ENCODE data around the gene NLGN1. TPM values are rescaled to one million over a fixed set of nuclear protein-coding genes. Genes with fewer than 3 reads are reported as not detected.

NLGN1 gene
- total and polyA plus RNA-seq, 2 experiments from 2014 or later, result 5.1 to 11.2 TPM

DNA sequence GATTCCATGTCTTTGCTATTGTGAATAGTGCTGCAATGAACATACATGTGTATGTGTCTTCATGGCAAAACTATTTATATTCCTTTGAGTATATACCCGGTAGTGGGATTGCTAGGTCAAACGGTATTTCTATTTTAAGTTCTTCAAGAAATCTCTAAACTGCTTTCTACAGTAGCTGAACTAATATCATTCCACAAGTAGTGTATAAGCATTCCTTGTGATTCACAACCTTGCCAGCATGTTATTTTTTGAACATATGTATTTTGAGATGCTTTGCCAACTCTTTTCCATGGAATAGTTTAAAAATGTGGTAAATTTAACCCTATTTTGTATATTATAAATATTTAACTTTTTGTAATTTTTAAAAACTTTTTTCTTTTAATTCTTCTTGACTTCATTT is 868.9 kb downstream of the NLGN1 start:
- DNase-seq (ENCODE audit: low spot score), result no peak
- no peak for TF ChIP-seq EZH2phosphoT487 (IDR thresholded peaks at IDR 0.05; ENCODE audit: low read depth, severe bottlenecking, unreplicated experiment)
- TF ChIP-seq, protein P1, sequence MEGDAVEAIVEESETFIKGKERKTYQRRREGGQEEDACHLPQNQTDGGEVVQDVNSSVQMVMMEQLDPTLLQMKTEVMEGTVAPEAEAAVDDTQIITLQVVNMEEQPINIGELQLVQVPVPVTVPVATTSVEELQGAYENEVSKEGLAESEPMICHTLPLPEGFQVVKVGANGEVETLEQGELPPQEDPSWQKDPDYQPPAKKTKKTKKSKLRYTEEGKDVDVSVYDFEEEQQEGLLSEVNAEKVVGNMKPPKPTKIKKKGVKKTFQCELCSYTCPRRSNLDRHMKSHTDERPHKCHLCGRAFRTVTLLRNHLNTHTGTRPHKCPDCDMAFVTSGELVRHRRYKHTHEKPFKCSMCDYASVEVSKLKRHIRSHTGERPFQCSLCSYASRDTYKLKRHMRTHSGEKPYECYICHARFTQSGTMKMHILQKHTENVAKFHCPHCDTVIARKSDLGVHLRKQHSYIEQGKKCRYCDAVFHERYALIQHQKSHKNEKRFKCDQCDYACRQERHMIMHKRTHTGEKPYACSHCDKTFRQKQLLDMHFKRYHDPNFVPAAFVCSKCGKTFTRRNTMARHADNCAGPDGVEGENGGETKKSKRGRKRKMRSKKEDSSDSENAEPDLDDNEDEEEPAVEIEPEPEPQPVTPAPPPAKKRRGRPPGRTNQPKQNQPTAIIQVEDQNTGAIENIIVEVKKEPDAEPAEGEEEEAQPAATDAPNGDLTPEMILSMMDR (IDR thresholded peaks at IDR 0.05; ENCODE audit: poor library complexity), result no peak
- TF ChIP-seq EZH2 (IDR thresholded peaks at IDR 0.05; ENCODE audit: borderline replicate concordance), result no peak
- WGBS (ENCODE audit: low lambda C conversion rate, missing lambda C conversion rate), result 100% methylated on average over 2 of the region's 2 CpGs
- no peaks in the 10 kb centered on the region for H4K20me1 ChIP-seq (ENCODE audit: insufficient read depth, poor library complexity, severe bottlenecking)
- no peaks in the 10 kb centered on the region for H3K9me3 ChIP-seq (ENCODE audit: low read depth)
- H2AFZ ChIP-seq, result no peak overlapping the region
- no peaks in the 10 kb centered on the region for H3K9me2 ChIP-seq (replicated peaks; ENCODE audit: insufficient read depth)
- no peaks in the 10 kb centered on the region for H3K27me3 ChIP-seq
- H3K36me3 ChIP-seq (replicated peaks; ENCODE audit: insufficient read depth, low read depth), result no peaks in the 10 kb centered on the region
- H3K4me3 ChIP-seq, result no peak overlapping the region
- H3K79me2 ChIP-seq, result no peaks in the 10 kb centered on the region
- H3K27ac ChIP-seq, result no peak overlapping the region
- no peak overlapping the region for H3K4me2 ChIP-seq
- no peaks in the 10 kb centered on the region for H3K4me1 ChIP-seq (ENCODE audit: insufficient read depth)

DNA sequence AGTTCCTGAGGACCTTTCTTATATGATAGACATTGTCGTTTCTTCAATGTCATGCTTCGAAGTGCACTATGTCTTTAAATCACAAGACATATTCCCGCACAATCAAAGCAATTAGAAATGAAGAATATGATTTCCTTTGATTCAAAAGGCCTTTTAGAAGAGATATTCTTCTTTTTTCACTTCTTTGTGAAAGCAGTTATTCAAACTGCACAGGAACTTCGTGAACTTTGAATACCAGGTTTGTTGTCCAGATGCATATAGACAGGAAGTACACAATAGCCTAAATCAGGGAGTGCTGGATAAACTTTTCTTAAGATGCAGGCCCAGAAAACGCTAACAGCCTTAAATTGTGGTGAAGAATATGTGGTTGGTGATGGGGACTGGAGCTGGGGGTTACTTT is 870.5 kb downstream of the NLGN1 start:
- Histone ChIP-seq H3K4me1 (ENCODE audit: insufficient read depth) (no peaks in the 10 kb centered on the region), H3K36me3 (replicated peaks; ENCODE audit: insufficient read depth, low read depth) (no peaks in the 10 kb centered on the region), H3K9me3 (ENCODE audit: low read depth) (no peaks in the 10 kb centered on the region), H3K9me2 (replicated peaks; ENCODE audit: insufficient read depth) (no peaks in the 10 kb centered on the region), H4K20me1 (ENCODE audit: insufficient read depth, poor library complexity, severe bottlenecking) (no peaks in the 10 kb centered on the region), H3K4me2 (no peak overlapping the region), H3K79me2 (no peaks in the 10 kb centered on the region), H2AFZ (no peak overlapping the region), H3K4me3 (no peak overlapping the region), H3K27ac (no peak overlapping the region), H3K27me3 (no peaks in the 10 kb centered on the region)
- DNase-seq (ENCODE audit: low spot score), result no peak
- TF ChIP-seq, protein P1 (IDR thresholded peaks at IDR 0.05; ENCODE audit: poor library complexity), result no peak
- no peak for TF ChIP-seq EZH2 (IDR thresholded peaks at IDR 0.05; ENCODE audit: borderline replicate concordance)
- no peak for TF ChIP-seq EZH2phosphoT487 (IDR thresholded peaks at IDR 0.05; ENCODE audit: low read depth, severe bottlenecking, unreplicated experiment)
- WGBS (ENCODE audit: low lambda C conversion rate, missing lambda C conversion rate), result 92% methylated on average over 5 of the region's 5 CpGs

DNA sequence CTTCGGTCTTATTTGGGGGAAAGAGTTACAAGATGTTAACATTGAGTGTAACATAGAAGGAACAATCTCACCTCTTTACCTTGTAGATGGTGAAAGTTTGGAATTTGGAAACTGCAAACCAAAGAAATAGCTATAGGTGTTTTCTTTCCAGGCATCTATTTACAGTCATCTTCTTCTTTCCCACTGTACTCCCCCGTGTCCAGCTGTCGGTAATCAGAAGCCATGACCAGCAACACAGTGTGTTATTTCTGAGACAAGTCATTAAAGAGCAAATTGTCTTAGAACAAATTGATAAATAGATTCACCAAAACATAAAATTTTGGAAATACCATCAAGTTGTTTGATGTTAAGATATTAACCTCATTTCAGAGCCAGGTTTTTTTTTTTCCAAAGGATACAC is 871.0 kb downstream of the NLGN1 start:
- no peak for DNase-seq (ENCODE audit: low spot score)
- H3K27ac ChIP-seq, result no peak overlapping the region
- H3K9me3 ChIP-seq (ENCODE audit: low read depth), result no peaks in the 10 kb centered on the region
- WGBS (ENCODE audit: low lambda C conversion rate, missing lambda C conversion rate), result 83% methylated on average over 3 of the region's 3 CpGs
- no peaks in the 10 kb centered on the region for H3K79me2 ChIP-seq
- no peaks in the 10 kb centered on the region for H3K4me1 ChIP-seq (ENCODE audit: insufficient read depth)
- H3K4me2 ChIP-seq, result no peak overlapping the region
- no peaks in the 10 kb centered on the region for H3K27me3 ChIP-seq
- no peaks in the 10 kb centered on the region for H3K9me2 ChIP-seq (replicated peaks; ENCODE audit: insufficient read depth)
- no peak overlapping the region for H3K4me3 ChIP-seq
- no peaks in the 10 kb centered on the region for H4K20me1 ChIP-seq (ENCODE audit: insufficient read depth, poor library complexity, severe bottlenecking)
- TF ChIP-seq, protein P1 (IDR thresholded peaks at IDR 0.05; ENCODE audit: poor library complexity), result no peak
- TF ChIP-seq EZH2 (IDR thresholded peaks at IDR 0.05; ENCODE audit: borderline replicate concordance), result no peak
- no peak for TF ChIP-seq EZH2phosphoT487 (IDR thresholded peaks at IDR 0.05; ENCODE audit: low read depth, severe bottlenecking, unreplicated experiment)
- H3K36me3 ChIP-seq (replicated peaks; ENCODE audit: insufficient read depth, low read depth), result no peaks in the 10 kb centered on the region
- H2AFZ ChIP-seq, result no peak overlapping the region

DNA sequence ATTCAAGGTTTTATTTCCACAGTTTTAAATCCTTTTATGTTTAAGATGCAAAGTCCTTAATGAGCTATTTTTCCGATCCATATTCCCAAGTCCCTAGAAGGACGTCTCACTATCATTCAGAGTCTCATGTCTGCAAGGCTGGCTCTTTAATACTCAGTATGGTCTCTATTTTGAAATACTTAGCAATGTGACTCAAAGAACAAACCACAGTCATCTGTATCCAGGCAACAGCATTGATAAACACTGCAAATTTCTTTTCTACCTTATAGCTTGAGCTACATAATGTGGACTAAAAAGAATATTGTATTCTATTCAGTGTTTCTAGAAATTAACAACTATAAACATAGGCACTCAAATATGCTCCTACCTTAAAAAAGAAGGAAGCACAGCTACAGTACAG is 873.3 kb downstream of the NLGN1 start:
- Histone ChIP-seq H4K20me1 (ENCODE audit: insufficient read depth, poor library complexity, severe bottlenecking) (no peaks in the 10 kb centered on the region), H3K79me2 (no peaks in the 10 kb centered on the region), H3K4me1 (ENCODE audit: insufficient read depth) (no peaks in the 10 kb centered on the region), H3K27me3 (no peaks in the 10 kb centered on the region), H3K4me2 (no peak overlapping the region), H2AFZ (no peak overlapping the region), H3K36me3 (replicated peaks; ENCODE audit: insufficient read depth, low read depth) (no peaks in the 10 kb centered on the region), H3K9me3 (ENCODE audit: low read depth) (no peaks in the 10 kb centered on the region), H3K27ac (no peak overlapping the region), H3K9me2 (replicated peaks; ENCODE audit: insufficient read depth) (no peaks in the 10 kb centered on the region), H3K4me3 (no peak overlapping the region)
- TF ChIP-seq, protein P1 (IDR thresholded peaks at IDR 0.05; ENCODE audit: poor library complexity), result no peak
- TF ChIP-seq EZH2 (IDR thresholded peaks at IDR 0.05; ENCODE audit: borderline replicate concordance), result no peak
- TF ChIP-seq EZH2phosphoT487 (IDR thresholded peaks at IDR 0.05; ENCODE audit: low read depth, severe bottlenecking, unreplicated experiment), result no peak
- peak; percentile 6 for DNase-seq (ENCODE audit: low spot score)
- 78% methylated on average over 2 of the region's 2 CpGs for WGBS (ENCODE audit: low lambda C conversion rate, missing lambda C conversion rate)

All from hepatocyte (in vitro differentiated cells).